Astrocyte (in vitro differentiated cells and primary cell): ENCODE results near the gene OPA1. TPM values are rescaled to one million over a fixed set of nuclear protein-coding genes. Genes with fewer than 3 reads are reported as not detected.

Experiments used
- DNase-seq: peaks from one replicate; pipeline ENCODE4 v3.0.0-alpha.2; 2010; ENCODE audit warnings: low read depth
- FAIRE-seq: peaks from 2 replicates; lab custom pipeline; 2011; peaks lifted over from hg19 to GRCh38; lab: Jason Lieb, UNC
- H2AFZ ChIP-seq: 2 replicates; pipeline ENCODE4 v1.6.0; 2012; ENCODE audit warnings: low read depth, low read length, inconsistent platforms
- H3K27ac ChIP-seq: 2 replicates; pipeline ENCODE4 v1.5.1; 2011; ENCODE audit warnings: low read depth, low read length, inconsistent platforms
- H3K27me3 ChIP-seq: 2 replicates; pipeline ENCODE4 v1.6.0; 2011; ENCODE audit warnings: low read length, inconsistent platforms; ENCODE audit not compliant: insufficient read depth
- H3K36me3 ChIP-seq: 2 replicates; pipeline ENCODE4 v1.5.1; 2011; ENCODE audit warnings: low read length, inconsistent platforms; ENCODE audit not compliant: insufficient read depth
- H3K4me1 ChIP-seq: 2 replicates; pipeline ENCODE4 v1.5.1; 2011; ENCODE audit warnings: low read length, inconsistent platforms; ENCODE audit not compliant: insufficient read depth
- H3K4me2 ChIP-seq: 2 replicates; pipeline ENCODE4 v1.6.0; 2012; ENCODE audit warnings: low read length, inconsistent platforms
- H3K4me3 ChIP-seq: 2 replicates; pipeline ENCODE4 v1.5.1; 2011; ENCODE audit warnings: low read depth, mild to moderate bottlenecking, low read length, inconsistent platforms; ENCODE audit not compliant: insufficient read depth
- H3K79me2 ChIP-seq: 2 replicates; pipeline ENCODE4 v1.6.0; 2012; ENCODE audit warnings: mild to moderate bottlenecking, low read length, inconsistent platforms; ENCODE audit not compliant: insufficient read depth
- H3K9ac ChIP-seq: 2 replicates; pipeline ENCODE4 v1.6.0; 2012; ENCODE audit warnings: mild to moderate bottlenecking, low read length, inconsistent platforms
- H3K9me3 ChIP-seq: 2 replicates; pipeline ENCODE4 v1.5.1; 2012; ENCODE audit warnings: low read depth, mild to moderate bottlenecking, low read length, inconsistent platforms; ENCODE audit not compliant: insufficient read depth
- H4K20me1 ChIP-seq: 2 replicates; pipeline ENCODE4 v1.6.0; 2012; ENCODE audit warnings: low read length, inconsistent platforms; ENCODE audit not compliant: insufficient read depth
- H3K27ac Mint-ChIP-seq: one replicate; pipeline ENCODE4 v1.8.0; 2021; ENCODE audit warnings: mild to moderate bottlenecking, mixed read lengths; ENCODE audit not compliant: unreplicated experiment
- H3K27me3 Mint-ChIP-seq: one replicate; pipeline ENCODE4 v1.8.0; 2021; ENCODE audit warnings: low read depth, mixed read lengths; ENCODE audit not compliant: unreplicated experiment
- H3K36me3 Mint-ChIP-seq: one replicate; pipeline ENCODE4 v1.8.0; 2021; ENCODE audit warnings: low read depth, mixed read lengths; ENCODE audit not compliant: unreplicated experiment
- H3K4me1 Mint-ChIP-seq: one replicate; pipeline ENCODE4 v1.8.0; 2021; ENCODE audit warnings: low read depth, mixed read lengths; ENCODE audit not compliant: unreplicated experiment
- H3K4me3 Mint-ChIP-seq: one replicate; pipeline ENCODE4 v1.8.0; 2021; ENCODE audit warnings: mild to moderate bottlenecking, moderate library complexity, mixed read lengths; ENCODE audit not compliant: unreplicated experiment
- H3K9me3 Mint-ChIP-seq: one replicate; pipeline ENCODE4 v1.8.0; 2021; ENCODE audit warnings: mild to moderate bottlenecking, mixed read lengths; ENCODE audit not compliant: unreplicated experiment
- EZH2 ChIP-seq: IDR thresholded peaks from 2 replicates; pipeline ENCODE4 v1.6.1; 2012; ENCODE audit warnings: mild to moderate bottlenecking, low read length, inconsistent platforms; ENCODE audit not compliant: insufficient read depth
- total RNA-seq: library from RNA; stranded (reverse); gene quantifications from 2 replicates; pipeline ENCODE4 v1.2.1, GENCODE V29; 2021
- TF ChIP-seq, protein P1 (sequence below): IDR thresholded peaks from 2 replicates; pipeline ENCODE4 v1.5.1; 2011; ENCODE audit warnings: low read depth, mild to moderate bottlenecking, inconsistent platforms, low read length, moderate library complexity; ENCODE audit not compliant: insufficient read depth

OPA1 gene
- total RNA-seq, 1 donor from 2014 or later: 61.8 TPM

DNA sequence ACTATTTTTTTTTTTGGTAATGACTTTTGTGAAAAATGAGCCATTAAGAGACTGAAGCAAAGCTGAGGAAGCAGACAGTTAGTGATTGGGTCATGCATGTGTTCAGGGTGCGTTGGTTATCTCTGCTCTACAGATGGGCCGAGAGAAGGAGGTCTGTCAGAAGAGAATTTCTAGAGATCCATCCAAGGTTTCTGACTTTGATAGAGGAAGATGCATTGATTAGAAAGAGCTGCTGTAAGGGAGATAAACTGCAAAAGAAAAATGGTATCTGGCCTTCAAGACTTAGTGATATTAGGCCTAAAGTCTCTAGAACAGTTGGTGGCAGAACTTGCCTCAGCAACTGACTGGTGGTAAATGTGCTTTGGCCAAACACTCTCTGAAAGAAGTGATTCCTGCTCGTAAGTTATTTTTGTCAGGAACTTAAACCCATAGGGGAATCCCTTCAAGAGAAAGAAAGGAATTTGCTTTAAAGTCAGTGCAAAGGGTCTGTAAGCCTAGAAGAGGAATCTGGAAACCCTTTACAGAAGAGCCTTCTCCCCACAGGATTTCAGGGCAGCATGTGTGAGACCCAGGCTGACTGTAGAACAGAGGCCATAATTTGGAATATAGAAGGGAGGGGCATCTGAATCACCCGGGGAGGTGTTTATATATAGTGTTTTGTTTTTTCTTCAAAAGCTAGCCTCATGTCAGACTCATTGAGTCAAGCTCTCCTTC lies 67.8 kb downstream of the OPA1 start:
- no peaks in the 10 kb centered on the region for H3K27me3 Mint-ChIP-seq
- no peak overlapping the region for H3K4me3 Mint-ChIP-seq
- H3K9ac ChIP-seq: no peak overlapping the region
- H4K20me1 ChIP-seq: no peaks in the 10 kb centered on the region
- H3K4me1 ChIP-seq: no peaks in the 10 kb centered on the region
- H3K9me3 ChIP-seq: no peaks in the 10 kb centered on the region
- peaks cover 6% of the 10 kb centered on the region for H3K4me1 Mint-ChIP-seq
- FAIRE-seq: no peak
- TF ChIP-seq, protein P1, sequence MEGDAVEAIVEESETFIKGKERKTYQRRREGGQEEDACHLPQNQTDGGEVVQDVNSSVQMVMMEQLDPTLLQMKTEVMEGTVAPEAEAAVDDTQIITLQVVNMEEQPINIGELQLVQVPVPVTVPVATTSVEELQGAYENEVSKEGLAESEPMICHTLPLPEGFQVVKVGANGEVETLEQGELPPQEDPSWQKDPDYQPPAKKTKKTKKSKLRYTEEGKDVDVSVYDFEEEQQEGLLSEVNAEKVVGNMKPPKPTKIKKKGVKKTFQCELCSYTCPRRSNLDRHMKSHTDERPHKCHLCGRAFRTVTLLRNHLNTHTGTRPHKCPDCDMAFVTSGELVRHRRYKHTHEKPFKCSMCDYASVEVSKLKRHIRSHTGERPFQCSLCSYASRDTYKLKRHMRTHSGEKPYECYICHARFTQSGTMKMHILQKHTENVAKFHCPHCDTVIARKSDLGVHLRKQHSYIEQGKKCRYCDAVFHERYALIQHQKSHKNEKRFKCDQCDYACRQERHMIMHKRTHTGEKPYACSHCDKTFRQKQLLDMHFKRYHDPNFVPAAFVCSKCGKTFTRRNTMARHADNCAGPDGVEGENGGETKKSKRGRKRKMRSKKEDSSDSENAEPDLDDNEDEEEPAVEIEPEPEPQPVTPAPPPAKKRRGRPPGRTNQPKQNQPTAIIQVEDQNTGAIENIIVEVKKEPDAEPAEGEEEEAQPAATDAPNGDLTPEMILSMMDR: no peak
- TF ChIP-seq EZH2: no peak
- DNase-seq: no peak
- H3K27ac ChIP-seq: no peak overlapping the region
- H3K4me2 ChIP-seq: no peak overlapping the region
- no peaks in the 10 kb centered on the region for H3K79me2 ChIP-seq
- no peak overlapping the region for H2AFZ ChIP-seq
- H3K27me3 ChIP-seq: no peaks in the 10 kb centered on the region
- peaks cover 4% of the 10 kb centered on the region for H3K36me3 Mint-ChIP-seq
- no peak overlapping the region for H3K27ac Mint-ChIP-seq
- H3K4me3 ChIP-seq: no peak overlapping the region
- peaks cover 38% of the 10 kb centered on the region for H3K36me3 ChIP-seq
- H3K9me3 Mint-ChIP-seq: no peaks in the 10 kb centered on the region

DNA sequence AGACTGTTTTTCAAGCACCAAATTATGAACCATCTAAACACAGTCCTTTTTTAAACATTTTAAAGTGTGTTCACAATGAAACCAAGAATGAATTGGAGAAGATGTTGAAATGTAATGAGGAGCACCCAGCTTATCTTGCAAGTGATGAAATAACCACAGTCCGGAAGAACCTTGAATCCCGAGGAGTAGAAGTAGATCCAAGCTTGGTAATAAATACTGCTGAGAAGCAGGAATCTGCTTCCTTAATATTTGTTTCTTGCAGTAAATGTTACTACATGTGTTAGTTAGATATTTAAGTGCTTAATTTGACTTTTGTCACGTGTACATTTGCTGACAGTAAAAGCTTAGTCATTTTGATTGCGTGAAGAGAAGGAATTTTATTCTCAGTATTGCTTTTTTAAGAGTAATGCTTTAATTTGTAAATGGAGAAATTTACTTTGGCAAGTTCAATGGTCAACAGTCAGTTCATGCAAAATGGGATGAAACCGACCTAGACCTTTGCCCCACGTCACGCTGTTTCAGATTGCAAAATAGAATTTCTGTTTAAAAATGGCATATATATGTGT lies 69.8 kb downstream of the OPA1 start:
- no peaks in the 10 kb centered on the region for H3K4me1 Mint-ChIP-seq
- H3K27me3 ChIP-seq: no peaks in the 10 kb centered on the region
- no peak overlapping the region for H3K27ac ChIP-seq
- no peak overlapping the region for H2AFZ ChIP-seq
- no peak overlapping the region for H3K9ac ChIP-seq
- H3K4me3 Mint-ChIP-seq: no peak overlapping the region
- FAIRE-seq (no peak), DNase-seq (no peak)
- H3K4me3 ChIP-seq: no peak overlapping the region
- no peaks in the 10 kb centered on the region for H3K4me1 ChIP-seq
- TF ChIP-seq, protein P1: no peak
- TF ChIP-seq EZH2: no peak
- no peak overlapping the region for H3K27ac Mint-ChIP-seq
- H4K20me1 ChIP-seq: no peaks in the 10 kb centered on the region
- no peaks in the 10 kb centered on the region for H3K9me3 ChIP-seq
- no peaks in the 10 kb centered on the region for H3K9me3 Mint-ChIP-seq
- H3K4me2 ChIP-seq: no peak overlapping the region
- no peaks in the 10 kb centered on the region for H3K79me2 ChIP-seq
- peaks cover 4% of the 10 kb centered on the region for H3K36me3 Mint-ChIP-seq
- no peaks in the 10 kb centered on the region for H3K27me3 Mint-ChIP-seq
- peaks cover 50% of the 10 kb centered on the region for H3K36me3 ChIP-seq
